Transverse colon (tissue), 4 donors: Measurements from ENCODE around the gene SOBP. TPM values are rescaled to one million over a fixed set of nuclear protein-coding genes. Genes with fewer than 3 reads are reported as not detected.

Source experiments
- DNase-seq: peaks from one replicate; pipeline ENCODE4 v3.0.0-alpha.2; 2019
- H3K27ac ChIP-seq, 4 donors: fragments of 200-600 bp; sonication (generic); 2 replicates each; pipeline ENCODE4 v1.5.1; 2016 to 2018; ENCODE audit warnings: inconsistent platforms in 4 of 4
- H3K27me3 ChIP-seq: fragments of 200-600 bp; sonication (generic); 2 replicates; pipeline ENCODE4 v1.5.1; 2017; ENCODE audit warnings: inconsistent platforms
- H3K36me3 ChIP-seq, 4 donors: fragments of 200-600 bp; sonication (generic); 2 replicates each; pipeline ENCODE4 v1.5.1; 2017 to 2019; ENCODE audit warnings: inconsistent platforms in 4 of 4
- H3K4me1 ChIP-seq, 4 donors: fragments of 200-600 bp; sonication (generic); 2 replicates each; pipeline ENCODE4 v1.5.1; 2017 to 2020; ENCODE audit warnings: inconsistent platforms in 4 of 4
- H3K4me3 ChIP-seq, 4 donors: fragments of 200-600 bp; sonication (generic); 1 replicate in 1 of 4; 2 replicates in 3 of 4; pipeline versions ENCODE4 v1.5.1 to v1.6.1; 2017 to 2019; ENCODE audit warnings: inconsistent platforms in 4 of 4
- H3K9me3 ChIP-seq, 2 donors: fragments of 200-600 bp; sonication (generic); 2 replicates each; pipeline ENCODE4 v1.5.1; 2017 to 2019; ENCODE audit warnings: inconsistent platforms in 2 of 2
- EP300 ChIP-seq: sonication (generic); formaldehyde crosslinking; IDR thresholded peaks from one replicate; pipeline ENCODE4 v1.6.1; 2017; ENCODE audit warnings: antibody characterized with exemption, low read depth
- POLR2A ChIP-seq: fragments of 450-650 bp; IDR thresholded peaks from one replicate; pipeline ENCODE4 v1.6.1; 2016; ENCODE audit warnings: antibody characterized with exemption, mild to moderate bottlenecking, moderate library complexity
- POLR2AphosphoS5 ChIP-seq, 3 donors: sonication (generic); formaldehyde crosslinking; IDR thresholded peaks; one replicate each; pipeline ENCODE4 v1.6.1; 2016; ENCODE audit warnings: antibody characterized with exemption in 3 of 3
- WGBS, 2 donors: methylation state at CpG; one replicate each; pipeline ENCODE4 v1.1.5; 2018; ENCODE audit warnings: low coverage in 1 of 2; 5-methylcytosine and 5-hydroxymethylcytosine counted together
- in situ Hi-C, 4 donors: fragments of 200-750 bp; cut with MboI; loops; one replicate each; pipeline versions ENCODE4 v1.15.0 to v1.15.1; 2017; ENCODE audit warnings: low sequenced_read_pairs in 3 of 4, low pct_ligation_motif_present in 1 of 4, low pct_unique_long_range_greater_than_20kb in 1 of 4
- intact Hi-C: fragments of 100-400 bp; cut with DNase I; formaldehyde crosslinking; loops from one replicate; pipeline ENCODE4 v1.15.1; 2023; ENCODE audit warnings: low total_unique reads
- total RNA-seq, 4 donors: library from RNA; depleted of rRNA; stranded (reverse); fragments of >200 nt; gene quantifications; one replicate each; pipeline ENCODE4 v1.1.0, GENCODE V29; 2016
- TF ChIP-seq, protein P1 (sequence below), 5 experiments: fragments of 200-600 bp in 3 of 5; fragments of 450-650 bp in 2 of 5; sonication (generic) in 3 of 5; IDR thresholded peaks; 1 replicate in 2 of 5; 2 replicates in 3 of 5; pipeline ENCODE4 v1.5.1; 2016 to 2017; ENCODE audit warnings: antibody characterized with exemption in 5 of 5, inconsistent platforms in 3 of 5, mild to moderate bottlenecking in 2 of 5, moderate library complexity in 1 of 5

SOBP gene
- total RNA-seq, 4 donors from 2014 or later = 2.6 to 15.9 (median 4.6) TPM

DNA sequence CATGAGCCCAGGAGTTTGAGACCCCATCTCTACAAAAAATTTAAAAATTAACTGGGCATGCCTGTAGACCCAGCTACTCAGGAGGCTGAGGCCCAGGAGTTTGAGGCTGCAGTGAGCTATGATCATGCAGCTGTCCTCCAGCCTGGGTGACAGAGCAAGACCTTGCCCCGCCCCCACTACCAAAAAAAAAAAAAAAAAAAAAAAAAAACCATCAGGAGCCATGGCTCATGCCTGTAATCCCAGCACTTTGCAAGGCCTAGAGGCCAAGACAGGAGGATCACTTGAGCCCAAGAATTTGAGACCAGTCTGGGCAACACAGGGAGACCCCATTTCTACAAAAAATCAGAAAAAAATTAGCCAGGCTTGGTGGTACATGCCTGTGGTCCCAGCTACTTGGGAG, 159.1 kb downstream of the SOBP start:
- TF ChIP-seq POLR2A (no peak), EP300 (no peak), POLR2AphosphoS5 (IDR thresholded peaks at IDR 0.05) (no peak)
- TF ChIP-seq, protein P1, sequence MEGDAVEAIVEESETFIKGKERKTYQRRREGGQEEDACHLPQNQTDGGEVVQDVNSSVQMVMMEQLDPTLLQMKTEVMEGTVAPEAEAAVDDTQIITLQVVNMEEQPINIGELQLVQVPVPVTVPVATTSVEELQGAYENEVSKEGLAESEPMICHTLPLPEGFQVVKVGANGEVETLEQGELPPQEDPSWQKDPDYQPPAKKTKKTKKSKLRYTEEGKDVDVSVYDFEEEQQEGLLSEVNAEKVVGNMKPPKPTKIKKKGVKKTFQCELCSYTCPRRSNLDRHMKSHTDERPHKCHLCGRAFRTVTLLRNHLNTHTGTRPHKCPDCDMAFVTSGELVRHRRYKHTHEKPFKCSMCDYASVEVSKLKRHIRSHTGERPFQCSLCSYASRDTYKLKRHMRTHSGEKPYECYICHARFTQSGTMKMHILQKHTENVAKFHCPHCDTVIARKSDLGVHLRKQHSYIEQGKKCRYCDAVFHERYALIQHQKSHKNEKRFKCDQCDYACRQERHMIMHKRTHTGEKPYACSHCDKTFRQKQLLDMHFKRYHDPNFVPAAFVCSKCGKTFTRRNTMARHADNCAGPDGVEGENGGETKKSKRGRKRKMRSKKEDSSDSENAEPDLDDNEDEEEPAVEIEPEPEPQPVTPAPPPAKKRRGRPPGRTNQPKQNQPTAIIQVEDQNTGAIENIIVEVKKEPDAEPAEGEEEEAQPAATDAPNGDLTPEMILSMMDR (IDR thresholded peaks at IDR 0.05) = no peak
- Histone ChIP-seq H3K27ac (no peak overlapping the region), H3K4me1 (peaks cover 0 to 21% (median 4%) of the 10 kb centered on the region in 4 donors), H3K36me3 (no peaks in the 10 kb centered on the region), H3K4me3 (no peak overlapping the region), H3K27me3 (no peaks in the 10 kb centered on the region), H3K9me3 (no peaks in the 10 kb centered on the region)
- intact Hi-C loops (no loop called here), in situ Hi-C loops (no loop called here)
- no peak for DNase-seq
- WGBS, 2 donors = 77% methylated on average over 1 of the region's 1 CpG; no CpG with 5 or more reads in 1 of the 2 donors

DNA sequence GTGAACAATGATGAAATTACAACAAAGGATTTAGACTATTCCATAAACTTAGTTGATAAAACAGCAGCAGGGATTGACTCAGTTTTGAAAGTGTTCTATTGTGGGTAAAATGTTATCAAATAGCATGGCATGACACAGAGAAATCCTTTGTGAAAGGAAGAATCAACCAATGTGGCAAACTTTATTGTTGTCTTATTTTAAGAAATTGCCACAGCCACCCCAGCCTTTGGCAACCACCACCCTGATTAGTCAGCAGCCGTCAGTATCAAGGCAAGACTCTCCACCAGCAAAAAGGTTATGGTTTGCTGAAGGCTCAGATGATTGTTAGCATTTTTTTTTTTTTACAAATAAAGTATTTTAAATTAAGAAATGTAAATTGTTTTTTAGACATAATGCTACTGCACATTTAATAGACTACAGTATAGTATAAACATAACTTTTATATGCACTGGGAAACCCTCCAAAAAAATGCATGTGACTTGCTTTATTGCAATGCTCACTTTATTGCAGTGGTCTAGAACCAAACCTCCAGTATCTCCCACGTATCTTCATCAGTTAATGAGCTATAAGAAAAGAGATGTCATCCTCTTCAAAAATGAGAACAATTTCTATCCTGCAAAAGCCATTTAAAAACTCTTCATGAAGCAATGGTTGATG, 162.7 kb downstream of the SOBP start:
- TF ChIP-seq POLR2A = no peak
- intact Hi-C loops (no loop called here), in situ Hi-C loops (loop anchor here in 1 of 4 donors (25.0 kb wide), 1 partner anchor 165 kb away; the partner anchor contains the start of gene SOBP)
- Histone ChIP-seq H3K4me1 (peaks cover 0 to 37% (median 4%) of the 10 kb centered on the region in 4 donors), H3K36me3 (no peaks in the 10 kb centered on the region), H3K27ac (peak overlapping the region in 1 of 4 donors; percentile 26), H3K4me3 (no peak overlapping the region), H3K9me3 (no peaks in the 10 kb centered on the region), H3K27me3 (no peaks in the 10 kb centered on the region)
- WGBS, 2 donors = 24 to 47% methylated on average over 2 of the region's 2 CpGs
- no peak for DNase-seq

DNA sequence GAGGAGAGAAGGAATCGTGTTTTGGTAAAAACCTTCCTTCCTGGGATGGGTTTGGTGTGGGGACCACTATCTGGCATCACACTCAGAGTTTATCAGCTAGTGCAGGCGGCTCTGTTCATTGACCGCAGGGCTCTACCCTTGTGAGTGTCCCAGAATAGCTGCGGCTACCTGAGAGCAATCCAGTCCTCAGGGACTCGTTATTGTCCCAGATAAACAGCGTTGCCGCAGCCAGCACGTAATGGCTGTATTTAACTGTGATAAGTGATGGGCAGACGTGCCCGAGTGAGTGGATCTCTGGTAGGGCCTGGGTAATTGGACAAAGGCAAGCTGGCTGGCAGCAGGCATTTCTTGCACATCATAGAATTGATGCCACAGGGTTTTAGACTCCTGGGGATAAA, 163.3 kb downstream of the SOBP start:
- 32 to 64% methylated on average over 6 to 10 of the region's 10 CpGs for WGBS, 2 donors
- intact Hi-C loops = no loop called here

DNA sequence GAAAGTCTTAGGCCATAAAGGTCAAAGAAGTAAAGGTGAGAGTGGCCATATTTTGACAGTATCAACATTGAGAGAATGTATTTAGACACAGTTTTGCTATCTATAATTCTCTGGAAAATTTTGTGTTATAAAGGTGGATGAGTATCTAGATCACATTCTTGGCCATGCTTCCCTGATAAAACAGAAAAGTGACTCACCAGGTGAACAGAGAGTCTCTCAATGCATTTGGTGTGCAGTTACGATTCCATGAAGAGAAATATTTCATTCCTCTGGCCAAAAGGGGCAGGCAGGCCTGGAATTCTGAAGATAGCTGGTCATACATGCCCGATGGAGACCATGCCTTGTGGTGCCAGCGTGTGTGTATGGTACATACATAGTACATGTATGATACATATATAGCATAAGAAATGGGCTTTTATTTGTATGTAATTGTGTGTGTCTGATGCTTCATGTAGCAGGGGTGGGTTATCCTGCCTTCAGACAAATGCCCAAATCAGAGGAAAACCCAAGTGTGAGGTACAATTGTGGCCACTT, 164.0 kb downstream of the SOBP start:
- in situ Hi-C loops (loop anchor here in 1 of 4 donors (25.0 kb wide), 1 partner anchor 167 kb away; the partner anchor contains the start of gene SOBP), intact Hi-C loops (no loop called here)
- no peaks in the 10 kb centered on the region for H3K36me3 ChIP-seq
- no peak overlapping the region for H3K4me3 ChIP-seq
- H3K27ac ChIP-seq = peak overlapping the region in 1 of 4 donors; percentile 26
- TF ChIP-seq, protein P1 (IDR thresholded peaks at IDR 0.05) = no peak
- TF ChIP-seq POLR2AphosphoS5 (IDR thresholded peaks at IDR 0.05) (no peak), POLR2A (no peak), EP300 (no peak)
- WGBS, 2 donors = 82 to 84% methylated on average over 3 of the region's 3 CpGs
- no peaks in the 10 kb centered on the region for H3K9me3 ChIP-seq
- no peaks in the 10 kb centered on the region for H3K27me3 ChIP-seq
- no peak for DNase-seq
- peaks cover 0 to 46% (median 9%) of the 10 kb centered on the region in 4 donors for H3K4me1 ChIP-seq

More for the DNA sequence above, 163.3 kb downstream of the SOBP start:
- in situ Hi-C loops = loop anchor here in 1 of 4 donors (25.0 kb wide), 1 partner anchor 166 kb away; the partner anchor contains the start of gene SOBP
- DNase-seq = no peak
- Histone ChIP-seq H3K36me3 (no peaks in the 10 kb centered on the region), H3K27ac (peak overlapping the region in 2 of 4 donors; percentile 26 to 27), H3K9me3 (no peaks in the 10 kb centered on the region), H3K27me3 (no peaks in the 10 kb centered on the region), H3K4me3 (no peak overlapping the region), H3K4me1 (peaks cover 0 to 41% (median 7%) of the 10 kb centered on the region in 4 donors)
- TF ChIP-seq, protein P1 (IDR thresholded peaks at IDR 0.05) = no peak
- TF ChIP-seq POLR2AphosphoS5 (IDR thresholded peaks at IDR 0.05) (no peak), POLR2A (no peak), EP300 (no peak)
